WTC11 (cell line): ENCODE results near the gene CTCFL. TPM values are rescaled to one million over a fixed set of nuclear protein-coding genes. Genes with fewer than 3 reads are reported as not detected.

ENCODE experiments used
- ATAC-seq: fragments of 200-7000 bp; cut with Tn5 transposase; 2 replicates; pipeline ENCODE4 v1.10.0; 2021; ENCODE audit warnings: mild to moderate bottlenecking, moderate library complexity
- CTCF ChIA-PET: fragments of 300-600 bp; sonication (Branson Sonifier 250); formaldehyde crosslinking; loops from one replicate; lab custom pipeline; 2021; ENCODE audit warnings: antibody characterized with exemption; lab: Charles Lee
- POLR2A ChIA-PET: fragments of 350-600 bp; sonication (Branson Sonifier 250); formaldehyde crosslinking; loops from one replicate; lab custom pipeline; 2021; ENCODE audit warnings: antibody characterized with exemption; lab: Charles Lee
- DNase-seq: peaks from one replicate; pipeline ENCODE4 v3.0.0; 2021; ENCODE audit warnings: low spot score
- H3K27ac Mint-ChIP-seq: 2 replicates; pipeline ENCODE4 v1.8.0; 2021; ENCODE audit warnings: mixed read lengths
- H3K27me3 Mint-ChIP-seq: 2 replicates; pipeline ENCODE4 v1.8.0; 2021; ENCODE audit warnings: low read depth, mild to moderate bottlenecking, moderate library complexity, mixed read lengths
- H3K36me3 Mint-ChIP-seq: 2 replicates; pipeline ENCODE4 v1.8.0; 2021; ENCODE audit warnings: mixed read lengths
- H3K4me1 Mint-ChIP-seq: 2 replicates; pipeline ENCODE4 v1.8.0; 2022; ENCODE audit warnings: mixed read lengths
- H3K4me3 Mint-ChIP-seq: 2 replicates; pipeline ENCODE4 v1.8.0; 2021; ENCODE audit warnings: mild to moderate bottlenecking, moderate library complexity, mixed read lengths
- H3K9me3 Mint-ChIP-seq: 2 replicates; pipeline ENCODE4 v1.8.0; 2021; ENCODE audit warnings: mixed read lengths
- ATF1 ChIP-seq: sonication (generic); formaldehyde crosslinking; IDR thresholded peaks from 2 replicates; pipeline ENCODE4 v1.8.1; 2023; ENCODE audit warnings: mild to moderate bottlenecking, moderate library complexity, missing genetic modification reagents
- EMX1 ChIP-seq: fragments of 250-450 bp; sonication (Bioruptor Pico); IDR thresholded peaks from 2 replicates; pipeline ENCODE4 v1.8.0; 2021; ENCODE audit warnings: mild to moderate bottlenecking
- ESRRA ChIP-seq: sonication (generic); formaldehyde crosslinking; IDR thresholded peaks from 2 replicates; pipeline ENCODE4 v1.8.1; 2022; ENCODE audit warnings: mild to moderate bottlenecking, missing genetic modification reagents, borderline replicate concordance
- GRHL2 ChIP-seq: fragments of 250-450 bp; sonication (Bioruptor Pico); IDR thresholded peaks from 2 replicates; pipeline ENCODE4 v1.8.0; 2022; ENCODE audit warnings: mild to moderate bottlenecking, moderate library complexity; ENCODE audit not compliant: insufficient replicate concordance, severe bottlenecking
- GTF2I ChIP-seq: fragments of 250-450 bp; sonication (Bioruptor Pico); conservative IDR thresholded peaks from 2 replicates; pipeline ENCODE4 v1.4.0; 2021; ENCODE audit warnings: mild to moderate bottlenecking
- HMGA2 ChIP-seq: fragments of 250-450 bp; sonication (Bioruptor Pico); IDR thresholded peaks from 2 replicates; pipeline ENCODE4 v1.4.0; 2021; ENCODE audit warnings: mild to moderate bottlenecking, moderate library complexity
- NFE2L1 ChIP-seq: sonication (generic); formaldehyde crosslinking; IDR thresholded peaks from 2 replicates; pipeline ENCODE4 v1.8.1; 2023; ENCODE audit warnings: missing genetic modification reagents
- NFYB ChIP-seq: sonication (generic); formaldehyde crosslinking; conservative IDR thresholded peaks from 2 replicates; pipeline ENCODE4 v1.8.0; 2022; ENCODE audit warnings: low read depth, missing genetic modification reagents
- NR1H2 ChIP-seq: sonication (generic); formaldehyde crosslinking; IDR thresholded peaks from 2 replicates; pipeline ENCODE4 v1.9.0; 2021; ENCODE audit warnings: mild to moderate bottlenecking, moderate library complexity, missing genetic modification reagents
- NR2C2 ChIP-seq: sonication (generic); formaldehyde crosslinking; IDR thresholded peaks from 2 replicates; pipeline ENCODE4 v1.8.0; 2022; ENCODE audit warnings: mild to moderate bottlenecking, missing genetic modification reagents
- OVOL2 ChIP-seq: fragments of 250-450 bp; sonication (Bioruptor Pico); IDR thresholded peaks from 2 replicates; pipeline ENCODE4 v1.9.0; 2021; ENCODE audit warnings: mild to moderate bottlenecking, borderline replicate concordance
- SMAD3 ChIP-seq: sonication (generic); formaldehyde crosslinking; IDR thresholded peaks from 2 replicates; pipeline ENCODE4 v1.8.0; 2022; ENCODE audit warnings: missing genetic modification reagents, mild to moderate bottlenecking, borderline replicate concordance
- ZNF423 ChIP-seq: fragments of 250-450 bp; sonication (Bioruptor Pico); IDR thresholded peaks from 2 replicates; pipeline ENCODE4 v2.1.2; 2022; ENCODE audit warnings: mild to moderate bottlenecking, moderate library complexity
- total RNA-seq: library from RNA; stranded (reverse); gene quantifications from 3 replicates; pipeline ENCODE4 v1.2.3, GENCODE V29; 2021
- TF ChIP-seq, protein P1 (sequence below): sonication (generic); formaldehyde crosslinking; IDR thresholded peaks from 2 replicates; pipeline ENCODE4 v1.8.0; 2022; ENCODE audit warnings: mild to moderate bottlenecking, missing genetic modification reagents
- TF ChIP-seq, protein P2 (sequence below): sonication (generic); formaldehyde crosslinking; IDR thresholded peaks from 2 replicates; pipeline ENCODE4 v1.8.0; 2023; ENCODE audit warnings: missing genetic modification reagents
- TF ChIP-seq, protein P3 (sequence below): sonication (generic); formaldehyde crosslinking; IDR thresholded peaks from 2 replicates; pipeline ENCODE4 v1.8.1; 2022; ENCODE audit warnings: low read depth, missing genetic modification reagents, borderline replicate concordance
- TF ChIP-seq, protein P4 (sequence below): sonication (generic); formaldehyde crosslinking; IDR thresholded peaks from 2 replicates; pipeline ENCODE4 v1.8.1; 2022; ENCODE audit warnings: mild to moderate bottlenecking, moderate library complexity, missing genetic modification reagents
- TF ChIP-seq, protein P5 (sequence below): sonication (generic); formaldehyde crosslinking; IDR thresholded peaks from 2 replicates; pipeline ENCODE4 v1.8.1; 2022; ENCODE audit warnings: missing genetic modification reagents, borderline replicate concordance
- TF ChIP-seq, protein P6 (sequence below): sonication (generic); formaldehyde crosslinking; IDR thresholded peaks from 2 replicates; pipeline ENCODE4 v1.8.1; 2023; ENCODE audit warnings: mild to moderate bottlenecking, missing genetic modification reagents, moderate library complexity
- TF ChIP-seq, protein P7 (sequence below): fragments of 250-450 bp; sonication (Bioruptor Pico); IDR thresholded peaks from 2 replicates; pipeline ENCODE4 v2.1.2; 2022; ENCODE audit warnings: mild to moderate bottlenecking, moderate library complexity

CTCFL gene
- total RNA-seq, 1 experiment from 2014 or later = 0.70 TPM

DNA sequence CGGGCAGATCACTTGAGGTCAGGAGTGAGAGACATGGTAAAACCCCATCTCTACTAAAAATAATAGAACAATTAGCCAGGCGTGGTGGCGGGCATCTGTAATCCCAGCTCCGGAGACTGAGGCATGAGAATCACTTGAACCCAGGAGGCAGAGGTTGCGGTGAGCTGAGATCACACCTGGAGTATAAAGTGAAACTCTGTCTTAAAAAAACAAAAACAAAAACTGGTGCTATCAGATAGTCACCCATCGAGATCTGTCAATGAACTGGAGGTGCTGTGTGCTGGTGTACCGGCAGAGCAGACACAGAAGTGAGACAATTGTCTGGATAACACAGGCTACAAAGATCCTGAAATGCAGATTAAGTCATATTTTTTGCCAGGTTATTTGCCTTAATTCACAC lies 24.7 kb downstream of the CTCFL start:
- Mint-ChIP-seq H3K36me3 (no peaks in the 10 kb centered on the region), H3K4me1 (peaks cover 26% of the 10 kb centered on the region), H3K27ac (no peak overlapping the region), H3K4me3 (no peak overlapping the region), H3K27me3 (no peaks in the 10 kb centered on the region), H3K9me3 (peaks cover 10% of the 10 kb centered on the region)
- DNase-seq (no peak), ATAC-seq (no peak)
- ChIA-PET POLR2A (no interaction called here), CTCF (interaction anchor here (2.4 kb wide), 1 partner anchor 93 kb away, joined by 21 read pairs; no protein-coding TSS in a partner anchor)
- TF ChIP-seq, protein P1, sequence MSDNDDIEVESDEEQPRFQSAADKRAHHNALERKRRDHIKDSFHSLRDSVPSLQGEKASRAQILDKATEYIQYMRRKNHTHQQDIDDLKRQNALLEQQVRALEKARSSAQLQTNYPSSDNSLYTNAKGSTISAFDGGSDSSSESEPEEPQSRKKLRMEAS (CRISPR knock-in tag) = no peak
- no peak for TF ChIP-seq OVOL2 (CRISPR knock-in tag)
- TF ChIP-seq, protein P2, sequence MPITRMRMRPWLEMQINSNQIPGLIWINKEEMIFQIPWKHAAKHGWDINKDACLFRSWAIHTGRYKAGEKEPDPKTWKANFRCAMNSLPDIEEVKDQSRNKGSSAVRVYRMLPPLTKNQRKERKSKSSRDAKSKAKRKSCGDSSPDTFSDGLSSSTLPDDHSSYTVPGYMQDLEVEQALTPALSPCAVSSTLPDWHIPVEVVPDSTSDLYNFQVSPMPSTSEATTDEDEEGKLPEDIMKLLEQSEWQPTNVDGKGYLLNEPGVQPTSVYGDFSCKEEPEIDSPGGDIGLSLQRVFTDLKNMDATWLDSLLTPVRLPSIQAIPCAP (CRISPR knock-in tag) = no peak
- TF ChIP-seq NR1H2 (CRISPR knock-in tag) = no peak
- TF ChIP-seq, protein P3, sequence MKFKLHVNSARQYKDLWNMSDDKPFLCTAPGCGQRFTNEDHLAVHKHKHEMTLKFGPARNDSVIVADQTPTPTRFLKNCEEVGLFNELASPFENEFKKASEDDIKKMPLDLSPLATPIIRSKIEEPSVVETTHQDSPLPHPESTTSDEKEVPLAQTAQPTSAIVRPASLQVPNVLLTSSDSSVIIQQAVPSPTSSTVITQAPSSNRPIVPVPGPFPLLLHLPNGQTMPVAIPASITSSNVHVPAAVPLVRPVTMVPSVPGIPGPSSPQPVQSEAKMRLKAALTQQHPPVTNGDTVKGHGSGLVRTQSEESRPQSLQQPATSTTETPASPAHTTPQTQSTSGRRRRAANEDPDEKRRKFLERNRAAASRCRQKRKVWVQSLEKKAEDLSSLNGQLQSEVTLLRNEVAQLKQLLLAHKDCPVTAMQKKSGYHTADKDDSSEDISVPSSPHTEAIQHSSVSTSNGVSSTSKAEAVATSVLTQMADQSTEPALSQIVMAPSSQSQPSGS (CRISPR knock-in tag) = no peak
- TF ChIP-seq GRHL2 = no peak
- TF ChIP-seq, protein P4, sequence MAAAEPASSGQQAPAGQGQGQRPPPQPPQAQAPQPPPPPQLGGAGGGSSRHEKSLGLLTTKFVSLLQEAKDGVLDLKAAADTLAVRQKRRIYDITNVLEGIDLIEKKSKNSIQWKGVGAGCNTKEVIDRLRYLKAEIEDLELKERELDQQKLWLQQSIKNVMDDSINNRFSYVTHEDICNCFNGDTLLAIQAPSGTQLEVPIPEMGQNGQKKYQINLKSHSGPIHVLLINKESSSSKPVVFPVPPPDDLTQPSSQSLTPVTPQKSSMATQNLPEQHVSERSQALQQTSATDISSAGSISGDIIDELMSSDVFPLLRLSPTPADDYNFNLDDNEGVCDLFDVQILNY (CRISPR knock-in tag) = no peak
- TF ChIP-seq, protein P5, sequence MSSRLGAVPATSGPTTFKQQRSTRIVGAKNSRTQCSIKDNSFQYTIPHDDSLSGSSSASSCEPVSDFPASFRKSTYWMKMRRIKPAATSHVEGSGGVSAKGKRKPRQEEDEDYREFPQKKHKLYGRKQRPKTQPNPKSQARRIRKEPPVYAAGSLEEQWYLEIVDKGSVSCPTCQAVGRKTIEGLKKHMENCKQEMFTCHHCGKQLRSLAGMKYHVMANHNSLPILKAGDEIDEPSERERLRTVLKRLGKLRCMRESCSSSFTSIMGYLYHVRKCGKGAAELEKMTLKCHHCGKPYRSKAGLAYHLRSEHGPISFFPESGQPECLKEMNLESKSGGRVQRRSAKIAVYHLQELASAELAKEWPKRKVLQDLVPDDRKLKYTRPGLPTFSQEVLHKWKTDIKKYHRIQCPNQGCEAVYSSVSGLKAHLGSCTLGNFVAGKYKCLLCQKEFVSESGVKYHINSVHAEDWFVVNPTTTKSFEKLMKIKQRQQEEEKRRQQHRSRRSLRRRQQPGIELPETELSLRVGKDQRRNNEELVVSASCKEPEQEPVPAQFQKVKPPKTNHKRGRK (CRISPR knock-in tag) = no peak
- no peak for TF ChIP-seq GTF2I (CRISPR knock-in tag)

DNA sequence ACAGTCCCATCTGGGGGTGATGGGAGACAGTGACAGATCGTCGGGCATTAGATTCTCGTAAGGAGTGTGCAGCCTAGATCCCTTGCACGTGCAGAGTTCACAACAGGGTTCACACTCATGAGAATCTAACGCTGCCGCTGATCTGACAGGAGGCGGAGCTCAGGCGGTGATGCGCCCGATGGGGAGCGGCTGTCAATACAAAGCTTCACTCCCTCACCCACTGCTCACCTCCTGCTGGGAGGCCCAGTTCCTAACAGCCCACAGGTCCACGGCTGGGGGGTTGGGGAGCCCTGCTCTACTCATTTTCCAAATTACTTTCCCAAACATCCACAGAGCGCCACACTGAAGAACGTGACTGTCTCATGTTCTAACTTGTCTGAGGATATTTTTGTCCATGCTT lies 25.3 kb downstream of the CTCFL start:
- Mint-ChIP-seq H3K27ac (no peak overlapping the region), H3K36me3 (no peaks in the 10 kb centered on the region), H3K4me3 (no peak overlapping the region), H3K4me1 (peaks cover 31% of the 10 kb centered on the region), H3K27me3 (no peaks in the 10 kb centered on the region), H3K9me3 (peaks cover 10% of the 10 kb centered on the region)
- ChIA-PET POLR2A (no interaction called here), CTCF (interaction anchor here (0.6 to 2.4 kb wide), 17 partner anchors 9 to 680 kb away, joined by 3 to 21 read pairs (median 7); partner anchors contain the start of gene RBM38)
- ATAC-seq (no peak), DNase-seq (no peak)
- TF ChIP-seq, protein P1 (CRISPR knock-in tag) = no peak
- TF ChIP-seq NFE2L1 = no peak
- TF ChIP-seq EMX1 (CRISPR knock-in tag) = no peak
- TF ChIP-seq ZNF423 (CRISPR knock-in tag) = no peak
- TF ChIP-seq HMGA2 (CRISPR knock-in tag) = no peak
- TF ChIP-seq, protein P6, sequence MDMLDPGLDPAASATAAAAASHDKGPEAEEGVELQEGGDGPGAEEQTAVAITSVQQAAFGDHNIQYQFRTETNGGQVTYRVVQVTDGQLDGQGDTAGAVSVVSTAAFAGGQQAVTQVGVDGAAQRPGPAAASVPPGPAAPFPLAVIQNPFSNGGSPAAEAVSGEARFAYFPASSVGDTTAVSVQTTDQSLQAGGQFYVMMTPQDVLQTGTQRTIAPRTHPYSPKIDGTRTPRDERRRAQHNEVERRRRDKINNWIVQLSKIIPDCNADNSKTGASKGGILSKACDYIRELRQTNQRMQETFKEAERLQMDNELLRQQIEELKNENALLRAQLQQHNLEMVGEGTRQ (CRISPR knock-in tag) = no peak
- no peak for TF ChIP-seq NR2C2
- TF ChIP-seq ESRRA = no peak
- no peak for TF ChIP-seq SMAD3
- no peak for TF ChIP-seq ATF1 (CRISPR knock-in tag)
- TF ChIP-seq, protein P7, sequence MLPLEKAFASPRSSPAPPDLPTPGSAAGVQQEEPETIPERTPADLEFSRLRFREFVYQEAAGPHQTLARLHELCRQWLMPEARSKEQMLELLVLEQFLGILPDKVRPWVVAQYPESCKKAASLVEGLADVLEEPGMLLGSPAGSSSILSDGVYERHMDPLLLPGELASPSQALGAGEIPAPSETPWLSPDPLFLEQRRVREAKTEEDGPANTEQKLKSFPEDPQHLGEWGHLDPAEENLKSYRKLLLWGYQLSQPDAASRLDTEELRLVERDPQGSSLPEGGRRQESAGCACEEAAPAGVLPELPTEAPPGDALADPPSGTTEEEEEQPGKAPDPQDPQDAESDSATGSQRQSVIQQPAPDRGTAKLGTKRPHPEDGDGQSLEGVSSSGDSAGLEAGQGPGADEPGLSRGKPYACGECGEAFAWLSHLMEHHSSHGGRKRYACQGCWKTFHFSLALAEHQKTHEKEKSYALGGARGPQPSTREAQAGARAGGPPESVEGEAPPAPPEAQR (CRISPR knock-in tag) = no peak
- no peak for TF ChIP-seq NFYB (CRISPR knock-in tag)
